GM04504 (cell line): ENCODE results near the gene SEMA3G.
A peak's percentile ranks its signal among the peaks of the same experiment; 100 is the strongest.

Source experiments
- DNase-seq: peaks from one replicate; pipeline ENCODE4 v3.0.0-alpha.2; 2012; ENCODE audit warnings: low read depth

Gene SEMA3G

GRCh38 chr3:52394751-52395502 is 50.0 kb downstream of the SEMA3G start:
- no peak for DNase-seq

GRCh38 chr3:52393959-52394670 is 50.8 kb downstream of the SEMA3G start:
- no peak for DNase-seq

DNA sequence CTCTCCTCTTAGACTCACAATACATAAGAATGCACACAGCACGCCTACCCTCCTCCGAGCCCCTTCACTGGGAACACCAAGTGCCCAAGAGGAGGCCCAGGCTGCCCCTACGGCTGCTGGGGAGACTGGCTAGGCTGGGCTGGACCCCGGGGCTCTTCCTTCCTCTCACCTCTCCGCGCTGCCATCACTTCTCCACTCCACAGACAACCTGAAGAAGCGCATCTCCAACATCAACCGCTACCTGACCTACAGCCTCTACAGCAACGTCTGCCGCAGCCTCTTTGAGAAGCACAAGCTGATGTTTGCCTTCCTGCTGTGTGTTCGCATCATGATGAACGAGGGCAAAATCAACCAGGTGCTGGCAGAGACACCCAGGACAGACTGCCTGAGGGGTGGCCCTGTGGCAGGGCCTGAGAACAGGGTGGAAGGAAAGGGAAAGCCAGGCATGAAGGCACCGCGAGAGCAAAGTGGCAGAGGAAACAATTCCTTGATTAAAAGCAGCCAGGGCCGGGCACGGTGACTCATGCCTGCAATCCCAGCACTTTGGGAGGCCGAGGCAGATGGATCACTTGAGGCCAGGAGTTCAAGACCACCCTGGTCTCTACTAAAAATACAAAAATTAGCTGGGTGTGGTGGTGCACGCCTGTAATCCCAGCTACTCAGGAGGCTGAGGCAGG is 51.6 kb downstream of the SEMA3G start:
- no peak for DNase-seq

DNA sequence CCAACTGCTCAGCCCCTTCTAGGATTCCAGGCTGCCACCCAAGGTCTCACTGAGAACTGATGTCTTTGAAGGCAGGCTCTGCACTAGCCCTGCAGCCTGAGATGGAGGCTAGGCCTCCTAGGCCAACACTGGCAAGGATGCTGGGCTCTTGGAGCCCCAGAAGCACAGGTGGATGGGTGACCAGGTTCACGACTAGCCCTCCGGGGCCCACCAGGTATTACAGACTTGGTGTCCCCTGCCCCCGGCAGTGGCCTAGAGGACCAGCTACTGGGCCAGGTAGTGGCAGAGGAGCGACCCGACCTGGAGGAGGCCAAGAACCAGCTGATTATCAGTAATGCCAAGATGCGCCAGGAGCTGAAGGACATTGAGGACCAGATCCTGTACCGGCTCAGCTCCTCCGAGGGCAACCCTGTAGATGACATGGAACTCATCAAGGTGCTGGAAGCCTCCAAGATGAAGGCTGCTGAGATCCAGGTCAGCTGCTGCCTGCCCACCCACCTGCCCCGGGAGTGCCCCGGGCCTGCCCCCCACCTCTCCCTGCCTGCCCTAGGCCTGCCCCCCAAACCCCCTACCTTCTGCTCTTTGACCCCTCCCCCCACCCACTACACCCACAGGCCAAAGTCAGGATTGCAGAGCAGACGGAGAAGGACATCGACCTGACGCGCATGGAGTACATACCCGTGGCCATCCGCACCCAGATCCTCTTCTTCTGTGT is 52.5 kb downstream of the SEMA3G start:
- DNase-seq: no peak

GRCh38 chr3:52391096-52391495 is 53.8 kb downstream of the SEMA3G start:
- DNase-seq: no peak

DNA sequence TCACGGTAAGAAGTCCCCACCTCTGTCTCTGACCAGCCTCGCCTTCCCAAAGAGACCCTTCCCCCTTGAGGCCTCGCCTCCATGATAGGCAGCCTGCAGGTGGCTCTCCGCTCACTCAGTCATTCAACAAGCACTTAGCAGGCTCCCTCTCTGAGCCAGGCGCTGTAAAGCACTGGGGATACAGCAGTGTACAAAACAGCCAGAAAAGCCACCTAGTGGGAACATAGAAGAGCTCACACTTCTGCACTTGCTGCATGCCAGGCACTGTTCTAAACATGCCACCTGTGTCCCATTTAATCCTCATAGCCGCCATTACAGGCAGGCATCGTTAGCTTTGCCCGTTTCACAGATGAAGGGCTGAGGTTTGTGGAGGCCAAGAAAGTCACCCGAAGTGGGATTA is 56.0 kb downstream of the SEMA3G start:
- DNase-seq: no peak

GRCh38 chr3:52388348-52388821 is 56.5 kb downstream of the SEMA3G start:
- no peak for DNase-seq

DNA sequence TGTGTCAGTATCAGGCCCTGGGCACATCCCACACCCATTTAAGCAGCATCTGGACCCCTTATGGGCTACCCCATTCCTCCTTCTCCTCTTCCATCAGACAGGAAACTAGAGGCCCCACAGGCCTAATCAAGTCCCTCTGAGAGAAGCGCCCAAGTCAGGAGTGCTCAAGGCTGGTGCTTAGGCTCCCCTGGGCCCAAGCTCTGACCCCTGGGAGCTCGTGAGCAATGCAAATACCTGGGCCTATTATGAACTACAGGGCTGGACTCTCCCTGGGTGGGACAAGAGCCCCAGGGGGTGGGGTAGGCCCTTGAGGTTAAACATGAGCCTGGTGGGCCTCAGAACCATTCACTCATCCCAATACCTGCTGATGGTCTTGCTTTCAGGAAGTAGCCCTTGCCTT is 57.4 kb downstream of the SEMA3G start:
- DNase-seq: no peak

GRCh38 chr3:52385157-52385556 is 59.7 kb downstream of the SEMA3G start:
- DNase-seq: peak; percentile 10

GRCh38 chr3:52384019-52384761 is 60.7 kb downstream of the SEMA3G start:
- no peak for DNase-seq

DNA sequence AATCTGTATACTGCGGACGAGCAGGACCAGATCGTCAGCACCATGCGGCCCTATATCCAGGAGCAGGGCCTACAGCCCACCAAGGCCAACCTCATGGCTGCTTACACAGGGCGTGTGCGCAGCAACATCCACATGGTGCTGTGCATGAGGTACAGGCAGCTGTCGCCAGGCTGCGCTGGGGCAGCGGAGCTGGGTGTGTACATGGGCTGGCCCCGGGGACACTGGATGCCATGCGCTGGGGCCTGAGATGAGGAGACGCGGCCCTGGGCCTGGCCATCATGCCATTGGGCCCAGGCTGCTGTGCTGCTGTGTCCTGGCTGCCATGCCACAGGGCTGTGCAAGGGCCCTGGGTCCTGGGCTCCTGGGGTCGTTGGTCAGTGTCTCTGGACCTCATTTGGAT is 61.5 kb downstream of the SEMA3G start:
- no peak for DNase-seq
